ENCODE measurements around the gene PLPPR3.

DNA sequence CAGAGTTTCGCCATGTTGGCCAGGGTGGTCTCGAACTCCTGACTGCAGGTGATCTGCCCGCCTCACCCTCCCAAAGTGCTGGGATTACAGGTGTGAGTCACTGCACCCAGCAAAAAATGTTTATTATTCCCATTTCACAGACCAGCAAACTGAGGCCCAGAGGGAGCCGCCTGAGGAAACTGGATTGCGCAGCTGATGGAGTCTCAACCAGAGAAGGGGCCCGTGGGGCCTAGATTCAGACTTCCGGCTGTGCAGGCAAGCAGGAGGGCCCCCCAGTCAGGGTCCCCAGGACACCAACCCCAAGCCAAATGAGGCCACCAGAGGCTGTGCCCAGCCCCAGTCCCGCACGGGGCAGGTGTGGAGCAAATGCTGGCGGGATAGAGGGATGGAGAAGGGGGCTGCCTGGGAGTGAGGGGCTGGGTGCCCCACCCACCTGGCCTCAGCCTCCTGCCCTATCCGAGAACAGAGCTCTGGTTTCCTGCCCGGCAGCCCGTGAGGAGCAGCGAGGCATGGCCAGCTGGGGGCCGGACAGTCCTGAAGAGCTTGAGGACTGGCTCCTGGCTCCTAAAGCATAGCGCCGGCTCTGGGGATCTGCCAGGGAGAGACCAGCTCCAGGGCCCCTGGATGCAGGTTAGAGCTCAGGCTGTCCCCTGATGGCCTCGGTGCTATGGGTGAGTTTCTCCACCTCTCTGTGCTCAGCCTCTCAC is 48.9 kb downstream of the PLPPR3 start:
- TF ChIP-seq, protein P1, sequence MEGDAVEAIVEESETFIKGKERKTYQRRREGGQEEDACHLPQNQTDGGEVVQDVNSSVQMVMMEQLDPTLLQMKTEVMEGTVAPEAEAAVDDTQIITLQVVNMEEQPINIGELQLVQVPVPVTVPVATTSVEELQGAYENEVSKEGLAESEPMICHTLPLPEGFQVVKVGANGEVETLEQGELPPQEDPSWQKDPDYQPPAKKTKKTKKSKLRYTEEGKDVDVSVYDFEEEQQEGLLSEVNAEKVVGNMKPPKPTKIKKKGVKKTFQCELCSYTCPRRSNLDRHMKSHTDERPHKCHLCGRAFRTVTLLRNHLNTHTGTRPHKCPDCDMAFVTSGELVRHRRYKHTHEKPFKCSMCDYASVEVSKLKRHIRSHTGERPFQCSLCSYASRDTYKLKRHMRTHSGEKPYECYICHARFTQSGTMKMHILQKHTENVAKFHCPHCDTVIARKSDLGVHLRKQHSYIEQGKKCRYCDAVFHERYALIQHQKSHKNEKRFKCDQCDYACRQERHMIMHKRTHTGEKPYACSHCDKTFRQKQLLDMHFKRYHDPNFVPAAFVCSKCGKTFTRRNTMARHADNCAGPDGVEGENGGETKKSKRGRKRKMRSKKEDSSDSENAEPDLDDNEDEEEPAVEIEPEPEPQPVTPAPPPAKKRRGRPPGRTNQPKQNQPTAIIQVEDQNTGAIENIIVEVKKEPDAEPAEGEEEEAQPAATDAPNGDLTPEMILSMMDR (IDR thresholded peaks at IDR 0.05; ENCODE audit: low read depth, low read length): no peak
- TF ChIP-seq POLR2A (IDR thresholded peaks at IDR 0.05; ENCODE audit: extremely low read depth, insufficient read length) (no peak), MYC (IDR thresholded peaks at IDR 0.05; ENCODE audit: low read depth, low read length) (no peak)
- TF ChIP-seq, protein P2, sequence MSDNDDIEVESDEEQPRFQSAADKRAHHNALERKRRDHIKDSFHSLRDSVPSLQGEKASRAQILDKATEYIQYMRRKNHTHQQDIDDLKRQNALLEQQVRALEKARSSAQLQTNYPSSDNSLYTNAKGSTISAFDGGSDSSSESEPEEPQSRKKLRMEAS (IDR thresholded peaks at IDR 0.05; ENCODE audit: low read depth, low read length): no peak
